ENCODE data around the gene HOXC6.

The HOXC6 gene

DNA sequence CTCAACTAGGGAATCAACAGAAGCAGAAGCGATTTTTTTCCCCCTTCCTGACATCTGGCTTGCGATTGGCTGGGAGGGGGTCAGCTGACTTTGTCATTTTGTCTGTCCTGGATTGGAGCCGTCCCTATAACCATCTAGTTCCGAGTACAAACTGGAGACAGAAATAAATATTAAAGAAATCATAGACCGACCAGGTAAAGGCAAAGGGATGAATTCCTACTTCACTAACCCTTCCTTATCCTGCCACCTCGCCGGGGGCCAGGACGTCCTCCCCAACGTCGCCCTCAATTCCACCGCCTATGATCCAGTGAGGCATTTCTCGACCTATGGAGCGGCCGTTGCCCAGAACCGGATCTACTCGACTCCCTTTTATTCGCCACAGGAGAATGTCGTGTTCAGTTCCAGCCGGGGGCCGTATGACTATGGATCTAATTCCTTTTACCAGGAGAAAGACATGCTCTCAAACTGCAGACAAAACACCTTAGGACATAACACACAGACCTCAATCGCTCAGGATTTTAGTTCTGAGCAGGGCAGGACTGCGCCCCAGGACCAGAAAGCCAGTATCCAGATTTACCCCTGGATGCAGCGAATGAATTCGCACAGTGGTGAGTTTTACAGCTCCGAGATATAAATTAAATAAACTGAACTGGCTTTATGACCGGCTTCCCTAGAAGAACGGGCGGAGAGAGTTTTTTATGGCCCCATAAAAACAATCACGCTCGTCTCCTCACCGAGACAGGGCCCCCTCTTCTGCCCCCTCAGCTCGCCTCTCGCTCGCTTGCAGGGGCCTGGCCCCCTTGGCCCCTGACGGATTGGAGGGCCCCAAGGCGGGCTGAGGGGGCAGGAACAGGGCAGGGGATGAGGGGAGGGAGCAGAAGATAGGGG, at the start of gene HOXC6:
Gene HOXC6, plus strand, starts transcription at position 127 of the 888 bp plus-strand sequence. Its CDS starts 82 bp downstream, at position 209.
- no peak for DNase-seq (ENCODE audit: low read depth in 2 of 2, low spot score in 1 of 2)

DNA sequence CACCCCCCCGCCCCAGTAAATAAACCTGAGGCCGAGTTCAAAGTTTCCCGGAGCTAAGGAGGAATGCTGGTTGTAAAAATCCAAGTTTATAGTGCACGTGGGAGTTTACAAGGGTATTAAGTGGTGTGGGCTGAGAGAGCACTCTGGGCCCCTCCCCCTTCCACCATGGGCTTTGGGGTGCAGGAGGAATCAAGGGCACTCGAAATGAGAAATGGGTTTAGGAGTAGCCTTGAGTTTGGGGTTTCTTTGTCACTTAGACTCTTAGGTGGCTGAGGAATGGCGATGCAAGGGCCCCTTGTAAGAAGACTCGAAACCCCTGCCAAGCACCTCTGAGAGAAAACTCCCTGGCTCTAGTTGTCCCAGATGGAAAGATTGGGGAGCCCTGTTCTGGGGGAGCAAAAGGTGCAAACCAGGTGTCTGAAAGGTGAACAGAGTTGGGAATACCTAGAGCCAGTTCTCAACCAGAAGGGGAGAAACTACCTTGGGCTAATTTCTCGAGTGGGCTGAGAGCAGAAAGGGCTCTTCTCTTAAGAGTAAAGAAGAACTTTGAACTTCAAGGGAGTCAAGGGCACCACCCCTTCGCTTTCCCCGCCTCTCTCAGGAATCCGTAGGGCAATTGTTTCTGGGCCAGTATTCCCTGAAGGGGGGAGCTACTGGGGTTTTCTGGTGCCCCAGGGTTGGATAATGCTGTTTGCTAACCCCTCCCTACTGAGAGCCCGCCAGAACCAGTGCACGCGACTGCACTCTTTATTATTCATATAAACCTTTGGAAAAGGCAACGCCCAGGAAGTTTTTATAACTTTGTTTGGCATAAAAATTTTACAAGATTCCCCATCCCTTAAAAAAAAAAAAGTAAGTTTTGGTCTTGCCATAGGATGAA, 49.5 kb upstream of the HOXC6 start:
- no peak for DNase-seq (ENCODE audit: low read depth in 2 of 2, low spot score in 1 of 2)

DNA sequence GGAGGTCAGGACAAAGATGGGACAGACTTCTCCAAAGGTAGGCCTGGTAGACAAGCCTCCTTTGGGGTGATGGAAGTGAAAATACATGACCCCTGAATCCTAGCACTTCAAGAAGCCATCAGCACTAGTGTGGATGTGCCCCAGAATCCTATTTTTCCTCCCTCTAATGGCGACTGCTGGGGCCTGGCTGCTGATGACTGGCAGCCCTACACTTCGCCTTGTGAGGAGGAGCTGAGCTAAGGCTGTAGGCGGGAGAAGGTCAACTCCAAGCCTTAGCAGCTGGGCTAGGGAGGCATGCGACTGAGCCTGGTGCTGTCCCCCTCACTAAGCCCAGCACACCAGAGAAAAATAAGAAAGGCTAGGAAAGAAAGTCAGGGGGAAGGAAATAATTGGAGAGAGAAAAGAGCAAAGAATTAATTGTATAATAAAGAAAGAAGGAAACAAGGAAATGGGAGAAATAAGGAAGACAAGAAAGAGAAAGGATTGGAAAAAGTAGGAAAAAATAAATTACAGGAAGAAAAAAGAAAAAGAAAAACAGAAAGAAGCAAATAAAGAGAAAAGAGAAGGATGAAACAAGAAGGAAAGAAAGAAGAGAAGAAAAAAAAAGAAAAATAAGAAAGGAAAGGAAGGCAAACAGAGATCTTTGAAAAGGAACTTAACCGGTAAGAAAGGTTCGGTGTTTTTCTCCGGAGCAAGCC, 48.0 kb upstream of the HOXC6 start:
- no peak for DNase-seq (ENCODE audit: low read depth in 2 of 2, low spot score in 1 of 2)

DNA sequence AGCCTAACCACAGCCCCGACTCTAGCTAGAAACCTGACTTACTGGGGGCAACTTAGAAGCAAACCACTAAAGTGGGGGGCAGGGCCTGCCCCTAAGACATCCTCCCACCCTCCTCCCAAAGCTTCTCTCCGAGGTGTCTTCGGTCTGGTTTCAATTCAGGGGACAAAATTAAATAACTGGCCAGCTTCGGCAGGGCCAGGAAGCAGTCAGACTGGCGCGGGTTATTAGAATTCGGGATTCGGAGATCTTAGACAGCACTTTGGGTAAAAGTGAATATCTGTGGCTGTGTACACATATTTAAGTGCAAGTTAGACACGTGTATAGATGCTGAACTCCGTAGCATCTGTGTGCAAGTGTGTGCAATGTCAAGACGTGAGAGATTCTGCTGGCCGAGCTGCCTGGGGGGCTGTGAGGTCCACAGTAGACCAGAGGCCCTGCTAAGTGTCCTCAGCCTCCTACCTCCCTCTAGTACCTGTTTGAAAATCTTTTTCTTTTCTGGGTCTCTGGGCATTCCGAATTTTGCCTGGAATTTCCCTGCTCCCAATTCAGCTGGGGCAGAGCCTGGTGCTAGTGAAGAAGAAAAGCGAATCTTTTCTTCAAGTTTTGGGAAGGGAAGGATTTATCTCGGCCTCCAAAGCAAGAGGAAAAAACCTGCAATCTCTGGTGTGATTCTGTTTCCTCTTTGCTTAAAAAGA, 47.3 kb upstream of the HOXC6 start:
- no peak for DNase-seq (ENCODE audit: low read depth in 2 of 2, low spot score in 1 of 2)

DNA sequence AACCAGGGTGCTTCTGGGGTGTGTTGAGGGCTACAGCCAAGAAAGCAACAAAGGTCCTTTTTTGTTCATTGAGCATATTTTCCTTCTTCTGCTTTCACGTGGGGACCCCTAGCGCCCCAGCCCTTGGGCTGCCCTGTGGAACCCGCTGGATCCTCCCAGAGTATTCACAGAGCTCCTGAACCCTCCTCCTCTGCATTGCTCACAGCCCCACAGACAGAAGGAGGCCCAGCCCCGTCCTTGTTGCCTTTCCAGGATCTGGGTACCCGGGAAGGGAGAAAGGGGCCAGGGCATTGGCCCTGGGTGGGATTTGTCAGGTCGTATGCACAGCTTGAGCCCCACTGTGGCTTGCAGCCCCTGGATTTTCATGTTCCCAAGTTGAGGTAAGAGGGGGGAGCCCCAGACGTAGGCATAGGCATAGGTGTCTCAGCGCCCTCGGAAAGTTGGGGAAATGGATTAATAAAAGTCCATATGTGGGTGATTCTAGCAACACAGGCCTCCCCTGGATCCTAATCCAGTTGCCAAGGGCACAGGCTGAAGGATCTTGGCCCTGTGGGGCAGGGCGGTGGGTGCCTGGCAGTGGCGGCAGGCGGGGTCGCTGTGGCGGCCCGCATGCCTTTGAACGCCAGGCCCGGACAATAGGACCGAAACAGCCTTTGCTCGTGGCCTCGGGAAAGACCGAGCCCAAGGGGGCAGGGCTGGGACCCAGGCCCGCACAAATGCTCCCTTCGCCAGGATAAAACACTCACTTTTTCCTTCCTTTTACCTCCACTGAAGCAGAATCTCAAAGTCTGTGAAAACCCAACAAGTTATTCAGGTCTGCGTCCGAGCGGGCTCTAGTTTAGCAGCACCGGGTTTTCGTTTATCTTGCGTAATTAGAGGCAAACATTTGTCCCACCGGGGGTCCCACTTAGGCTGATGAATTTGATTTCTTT, 46.3 kb upstream of the HOXC6 start:
- no peak for DNase-seq (ENCODE audit: low read depth in 2 of 2, low spot score in 1 of 2)

DNA sequence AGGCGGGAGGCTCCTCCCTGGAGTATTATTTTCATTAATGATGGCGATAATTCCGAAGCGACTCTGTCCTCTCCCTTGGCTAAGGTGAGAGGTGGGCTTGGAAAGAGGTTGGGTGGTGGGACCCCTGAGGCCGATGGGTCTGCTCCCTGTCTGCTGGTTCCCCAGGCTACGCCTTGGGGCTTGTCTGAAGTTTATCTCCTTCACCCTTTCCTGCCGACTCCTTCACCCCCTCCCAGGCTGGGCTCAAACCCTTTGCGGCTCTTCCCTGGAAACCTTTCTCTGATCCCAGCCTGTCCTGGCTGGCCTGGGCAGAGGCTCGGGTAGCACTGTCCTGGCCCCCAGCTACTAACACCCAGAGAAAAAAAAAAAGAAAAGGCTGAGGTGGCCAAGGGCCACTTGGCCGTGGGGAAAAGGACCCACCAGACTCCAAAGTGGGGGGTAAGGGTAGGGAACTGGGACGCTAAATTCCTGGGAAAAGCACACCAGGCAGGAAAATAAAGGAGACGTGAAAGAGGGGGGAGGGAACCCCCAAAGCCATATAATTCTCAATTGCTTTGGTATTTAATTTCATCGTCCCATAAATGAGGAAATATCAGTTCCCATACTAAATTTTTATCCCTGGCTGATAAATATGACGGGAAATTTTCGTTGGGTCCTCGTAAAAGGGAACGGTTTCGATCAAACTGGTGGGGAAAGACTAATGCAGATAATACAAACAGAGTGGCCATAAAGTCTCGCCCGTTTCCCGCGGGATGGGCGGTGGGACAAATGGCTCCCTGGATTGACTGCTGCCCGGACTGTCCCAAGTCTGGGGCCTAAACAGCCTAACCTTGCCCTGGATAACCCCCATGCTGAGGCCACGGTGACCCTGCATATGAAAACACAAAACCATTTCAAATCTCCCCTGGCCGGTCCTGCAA, 45.3 kb upstream of the HOXC6 start:
- no peak for DNase-seq (ENCODE audit: low read depth in 2 of 2, low spot score in 1 of 2)

DNA sequence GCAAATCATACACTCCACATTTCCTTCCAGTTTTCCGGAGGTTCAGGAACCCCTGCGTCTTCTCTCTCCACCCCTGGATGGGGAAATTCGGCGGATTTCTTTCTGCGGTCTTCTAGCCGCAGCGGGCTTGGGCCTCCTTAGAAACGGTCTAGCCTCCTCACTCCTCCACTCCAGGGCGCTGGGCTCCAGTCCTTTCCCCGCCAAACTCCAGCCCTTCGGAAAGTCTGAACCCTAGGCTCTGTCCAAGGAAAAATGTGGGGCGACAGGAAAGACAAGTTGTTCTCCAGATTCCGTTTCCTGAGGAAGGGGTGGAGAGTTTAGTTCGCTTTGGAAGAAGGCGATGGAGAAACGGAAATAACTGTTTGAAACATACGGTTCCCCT, 44.7 kb upstream of the HOXC6 start:
- no peak for DNase-seq (ENCODE audit: low read depth in 2 of 2, low spot score in 1 of 2)

DNA sequence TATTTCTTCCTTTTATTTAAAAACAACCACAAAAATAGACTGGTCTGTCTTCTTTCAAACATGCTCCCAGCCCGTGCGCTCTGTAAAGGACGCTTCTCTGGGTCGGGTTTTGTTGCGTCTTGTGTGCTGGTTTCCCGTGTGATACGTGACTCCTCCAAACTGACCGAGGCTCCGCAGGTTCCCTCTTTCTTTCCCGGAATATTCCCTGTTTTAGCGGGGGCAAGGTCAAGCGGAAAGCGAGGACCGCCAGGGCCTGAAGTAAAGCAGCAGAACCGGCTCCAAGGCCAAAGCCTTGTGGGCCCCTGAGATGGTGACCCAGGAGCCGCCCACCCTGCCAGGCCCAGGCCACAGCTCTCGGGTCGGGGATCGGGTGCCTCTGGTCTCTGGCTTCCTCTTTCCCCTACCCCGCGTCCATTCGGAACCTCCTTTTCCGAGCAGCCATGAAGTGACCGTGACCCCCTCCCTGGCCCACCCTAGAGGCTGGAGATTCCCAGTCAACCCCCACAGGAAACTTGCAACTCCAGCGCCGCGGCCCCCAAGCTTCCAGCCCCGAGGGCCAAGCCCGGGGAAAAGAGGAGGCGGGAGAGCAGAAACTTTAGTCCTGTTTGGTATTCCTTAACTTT, 44.2 kb upstream of the HOXC6 start:
- no peak for DNase-seq (ENCODE audit: low read depth in 2 of 2, low spot score in 1 of 2)

DNA sequence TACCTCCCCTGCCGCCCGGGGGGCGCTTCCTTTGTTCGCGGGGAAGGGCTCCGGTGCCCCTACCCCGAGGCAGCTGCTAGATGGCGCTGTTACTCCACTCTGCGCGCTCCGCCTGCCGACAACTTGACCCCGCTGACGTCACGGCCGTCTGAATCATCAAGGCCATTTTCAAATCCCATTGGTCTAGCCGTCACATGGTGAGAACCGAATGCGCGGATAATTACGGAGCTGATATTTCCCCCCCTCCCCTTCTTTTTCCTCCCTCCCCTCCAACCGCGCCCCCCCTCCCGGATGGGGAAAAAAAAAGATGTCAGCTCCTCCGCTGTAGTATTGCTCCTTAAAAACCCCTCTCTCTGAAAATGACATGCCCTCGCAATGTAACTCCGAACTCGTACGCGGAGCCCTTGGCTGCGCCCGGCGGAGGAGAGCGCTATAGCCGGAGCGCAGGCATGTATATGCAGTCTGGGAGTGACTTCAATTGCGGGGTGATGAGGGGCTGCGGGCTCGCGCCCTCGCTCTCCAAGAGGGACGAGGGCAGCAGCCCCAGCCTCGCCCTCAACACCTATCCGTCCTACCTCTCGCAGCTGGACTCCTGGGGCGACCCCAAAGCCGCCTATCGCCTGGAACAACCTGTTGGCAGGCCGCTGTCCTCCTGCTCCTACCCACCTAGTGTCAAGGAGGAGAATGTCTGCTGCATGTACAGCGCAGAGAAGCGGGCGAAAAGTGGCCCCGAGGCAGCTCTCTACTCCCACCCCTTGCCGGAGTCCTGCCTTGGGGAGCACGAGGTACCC, 43.1 kb upstream of the HOXC6 start, which contains the start of gene HOXC10:
Gene HOXC10, plus strand, starts transcription at position 246 of the 791 bp plus-strand sequence. Its CDS starts 114 bp downstream, at position 360.
- DNase-seq (ENCODE audit: low read depth in 2 of 2, low spot score in 1 of 2), result peak; percentile 28 to 59

DNA sequence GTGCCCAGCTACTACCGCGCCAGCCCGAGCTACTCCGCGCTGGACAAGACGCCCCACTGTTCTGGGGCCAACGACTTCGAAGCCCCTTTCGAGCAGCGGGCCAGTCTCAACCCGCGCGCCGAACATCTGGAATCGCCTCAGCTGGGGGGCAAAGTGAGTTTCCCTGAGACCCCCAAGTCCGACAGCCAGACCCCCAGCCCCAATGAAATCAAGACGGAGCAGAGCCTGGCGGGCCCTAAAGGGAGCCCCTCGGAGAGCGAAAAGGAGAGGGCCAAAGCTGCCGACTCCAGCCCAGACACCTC, 42.6 kb upstream of the HOXC6 start:
- no peak for DNase-seq (ENCODE audit: low read depth in 2 of 2, low spot score in 1 of 2)

DNA sequence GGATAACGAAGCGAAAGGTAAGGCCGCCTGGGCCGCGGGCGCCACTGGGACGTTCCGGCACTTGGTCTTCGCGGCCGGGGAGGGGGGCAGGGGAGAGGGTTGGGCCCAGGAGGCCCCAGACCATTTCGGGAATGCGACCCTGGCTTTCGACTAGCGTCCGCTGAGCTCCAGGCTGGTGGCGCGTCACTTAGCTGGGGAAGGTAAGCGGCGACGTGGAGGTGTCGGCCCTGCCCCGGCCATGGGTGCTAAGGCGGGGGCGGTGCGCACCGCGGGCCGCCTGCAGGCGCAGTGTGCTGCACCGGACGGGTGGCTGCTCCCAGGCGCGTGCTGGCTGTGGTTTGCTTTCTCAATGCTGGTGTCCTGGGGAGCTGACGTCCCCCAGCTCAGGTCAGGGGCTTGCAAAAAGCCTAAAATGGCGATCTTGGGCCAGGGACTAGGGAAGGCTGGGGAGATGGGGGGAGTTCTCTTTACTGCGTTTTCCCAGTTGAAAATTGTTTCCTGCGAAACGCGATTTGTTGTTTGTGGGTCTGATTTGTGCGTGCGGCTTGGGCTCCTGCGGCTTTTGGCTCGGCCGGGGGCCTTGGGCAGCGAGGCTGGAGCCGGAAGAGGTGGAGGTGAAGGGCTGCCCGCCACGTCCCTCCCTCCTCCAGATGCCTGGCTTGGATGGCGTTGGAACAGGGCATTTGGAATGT, 42.1 kb upstream of the HOXC6 start:
- DNase-seq (ENCODE audit: low read depth in 2 of 2, low spot score in 1 of 2), result no peak

DNA sequence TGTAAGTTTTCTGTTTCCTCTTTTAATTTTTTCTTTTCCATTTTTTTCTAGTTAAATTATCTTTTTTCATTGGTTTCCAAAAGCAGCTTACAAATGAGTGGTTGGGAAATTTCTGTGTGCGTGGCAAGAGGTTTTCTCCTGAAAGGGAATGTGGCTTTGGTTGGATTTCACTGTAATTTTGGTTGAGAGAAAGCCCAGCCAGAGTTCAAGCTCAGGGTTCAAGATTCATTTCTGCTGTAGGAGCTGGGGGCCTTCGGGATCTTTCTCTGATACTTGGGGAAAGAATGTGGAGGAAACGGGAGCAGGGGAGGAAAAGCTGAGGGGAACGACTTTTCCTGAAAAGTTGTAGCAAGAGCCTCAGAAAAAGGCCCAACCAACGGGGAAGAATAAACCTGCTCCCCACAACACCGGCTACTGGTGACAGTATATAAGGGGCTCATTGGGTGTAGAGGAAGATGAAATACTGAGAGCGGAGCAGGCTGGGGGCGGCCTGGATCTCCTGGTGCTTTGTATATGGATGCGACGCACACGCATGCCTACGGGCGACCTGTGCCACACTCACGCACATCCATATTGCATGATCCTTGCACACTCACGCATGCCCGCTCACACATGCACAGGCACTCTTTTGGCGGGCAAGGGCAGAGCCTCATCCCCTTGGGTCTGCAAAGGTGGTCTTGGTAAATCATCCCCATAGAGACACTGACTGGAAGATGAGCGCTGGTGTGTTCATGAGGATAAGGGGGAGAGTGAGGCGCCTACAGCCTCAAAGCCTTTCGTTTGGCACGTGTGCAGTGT, 41.4 kb upstream of the HOXC6 start:
- no peak for DNase-seq (ENCODE audit: low read depth in 2 of 2, low spot score in 1 of 2)

DNA sequence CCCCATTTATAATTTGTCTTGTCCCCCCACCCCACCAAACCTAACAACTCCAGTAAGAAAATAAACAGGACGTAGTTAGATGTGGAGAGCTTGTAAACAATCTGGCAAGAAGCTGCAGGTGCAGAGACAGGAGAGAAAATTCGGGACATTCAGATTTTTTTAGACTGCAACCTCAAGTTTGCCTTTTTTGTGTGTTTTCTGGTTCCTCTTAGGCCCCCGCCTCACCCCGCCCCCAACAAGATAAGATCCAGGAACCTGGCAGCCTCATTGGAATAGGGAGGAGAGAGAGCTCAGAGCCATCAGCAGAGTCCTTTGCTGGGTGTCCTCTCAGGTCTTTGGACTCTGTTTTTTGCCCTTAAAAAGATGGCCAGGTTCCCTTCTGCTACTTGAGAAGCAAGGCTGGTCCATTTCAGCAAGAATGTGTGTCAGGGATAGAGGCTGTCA, 40.4 kb upstream of the HOXC6 start:
- DNase-seq (ENCODE audit: low read depth in 2 of 2, low spot score in 1 of 2), result no peak

DNA sequence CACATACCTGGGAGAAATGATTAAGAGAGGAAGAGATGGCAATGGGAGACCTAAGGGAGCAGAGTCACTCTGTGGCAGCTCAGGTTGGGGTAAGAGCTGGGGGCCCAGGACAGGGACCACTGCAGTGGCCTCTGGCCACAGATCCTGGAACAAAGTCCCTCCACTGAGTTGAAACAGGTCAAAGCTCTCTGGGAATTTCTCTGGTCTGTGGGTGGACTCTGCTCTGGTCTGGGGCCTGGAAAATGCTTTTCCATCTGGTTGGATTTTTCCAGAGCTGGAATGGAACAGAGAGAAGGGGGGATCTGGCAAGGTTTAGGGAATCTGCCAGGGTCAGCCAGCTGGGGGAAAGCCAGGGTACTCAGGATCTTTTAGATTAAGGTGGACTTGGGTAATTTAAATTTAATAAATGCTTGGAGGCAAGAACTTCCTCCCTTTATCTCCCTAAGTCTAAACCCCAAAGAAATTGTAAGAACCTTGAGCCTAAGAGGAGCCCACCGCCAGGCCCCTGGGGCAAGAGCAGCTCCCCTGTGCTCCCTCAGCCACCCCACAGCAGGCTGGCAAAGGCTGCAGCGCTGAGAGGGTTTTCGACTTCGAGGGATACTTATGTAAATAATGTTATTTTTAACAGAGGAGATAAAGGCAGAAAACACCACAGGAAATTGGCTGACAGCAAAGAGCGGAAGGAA, 39.6 kb upstream of the HOXC6 start:
- no peak for DNase-seq (ENCODE audit: low read depth in 2 of 2, low spot score in 1 of 2)
